SU-DHL-6 (cell line): Measurements from ENCODE around the gene RPTOR.

Source experiments
- H2AFZ ChIP-seq: fragments of 200-600 bp; sonication (generic); 2 replicates; pipeline ENCODE4 v1.6.1; 2014; ENCODE audit warnings: low read depth, mild to moderate bottlenecking, moderate library complexity, mixed read lengths, antibody characterized with exemption, low read length; ENCODE audit not compliant: severe bottlenecking
- H3F3A ChIP-seq: fragments of 200-600 bp; shearing (Covaris generic); 2 replicates; pipeline ENCODE4 v1.6.0; 2016; ENCODE audit warnings: antibody characterized with exemption, mild to moderate bottlenecking; ENCODE audit not compliant: insufficient read depth
- H3K27ac ChIP-seq: fragments of 200-600 bp; sonication (generic); 2 replicates; pipeline ENCODE4 v1.5.1; 2016; ENCODE audit warnings: low read depth, mild to moderate bottlenecking, low read length, moderate library complexity, mixed read lengths
- H3K27me3 ChIP-seq: fragments of 200-600 bp; sonication (generic), shearing (Covaris generic); 2 replicates; pipeline ENCODE4 v1.6.0; 2014; ENCODE audit warnings: mild to moderate bottlenecking, low read length
- H3K36me3 ChIP-seq: fragments of 200-600 bp; sonication (generic); 2 replicates; pipeline ENCODE4 v1.6.1; 2014; ENCODE audit warnings: mild to moderate bottlenecking, low read length, mixed read lengths
- H3K4me2 ChIP-seq: fragments of 300-600, 200-600 bp; shearing (Covaris generic), sonication (generic); 2 replicates; pipeline ENCODE4 v1.6.0; 2014; ENCODE audit warnings: low read length, low read depth, mild to moderate bottlenecking; ENCODE audit not compliant: poor library complexity, severe bottlenecking
- H3K4me3 ChIP-seq: fragments of 200-600 bp; sonication (generic); 2 replicates; pipeline ENCODE4 v1.5.1; 2014; ENCODE audit warnings: antibody characterized with exemption, low read length, mild to moderate bottlenecking, mixed read lengths; ENCODE audit not compliant: insufficient read depth, poor library complexity, severe bottlenecking
- H3K79me2 ChIP-seq: fragments of 200-600 bp; sonication (generic); 2 replicates; pipeline ENCODE4 v1.6.1; 2014; ENCODE audit warnings: mild to moderate bottlenecking, low read length, moderate library complexity; ENCODE audit not compliant: insufficient read depth
- H3K9ac ChIP-seq: fragments of 200-600 bp; sonication (generic); 2 replicates; pipeline ENCODE4 v1.7.0; 2014; ENCODE audit warnings: mild to moderate bottlenecking, low read length
- H3K9me2 ChIP-seq: fragments of 200-600 bp; sonication (generic); replicated peaks from 2 replicates; pipeline ENCODE4 v1.6.1; 2014; ENCODE audit warnings: low read length; ENCODE audit not compliant: insufficient read depth
- H3K9me3 ChIP-seq: fragments of 200-600 bp; sonication (generic); 2 replicates; pipeline ENCODE4 v1.6.1; 2014; ENCODE audit warnings: low read length, mixed read lengths; ENCODE audit not compliant: insufficient read depth
- H4K20me1 ChIP-seq: fragments of 200-600 bp; sonication (generic); 2 replicates; pipeline ENCODE4 v1.6.1; 2014; ENCODE audit warnings: low read depth, mild to moderate bottlenecking, antibody characterized with exemption, low read length, moderate library complexity, mixed read lengths
- CTCF ChIP-seq: fragments of 200-600 bp; sonication (generic); IDR thresholded peaks from one replicate; pipeline ENCODE4 v1.5.1; 2017; ENCODE audit warnings: antibody characterized with exemption, mild to moderate bottlenecking, low read length, moderate library complexity; ENCODE audit not compliant: insufficient read depth, poor library complexity, severe bottlenecking
- EZH2phosphoT487 ChIP-seq: fragments of 200-600 bp; sonication (generic), shearing (Covaris generic); conservative IDR thresholded peaks from 2 replicates; pipeline ENCODE4 v1.6.1; 2018; ENCODE audit warnings: mild to moderate bottlenecking, antibody characterized with exemption, low read length, moderate library complexity, mixed read lengths

Gene RPTOR

GRCh38 chr17:80956321-80957190 lies 411.9 kb downstream of the RPTOR start:
- no peaks in the 10 kb centered on the region for H3K9me2 ChIP-seq
- no peaks in the 10 kb centered on the region for H3F3A ChIP-seq
- no peak overlapping the region for H3K9ac ChIP-seq
- no peak overlapping the region for H2AFZ ChIP-seq
- no peaks in the 10 kb centered on the region for H3K9me3 ChIP-seq
- no peak overlapping the region for H3K27ac ChIP-seq
- no peak overlapping the region for H3K4me3 ChIP-seq
- H3K4me2 ChIP-seq, result no peak overlapping the region
- no peaks in the 10 kb centered on the region for H3K27me3 ChIP-seq
- no peaks in the 10 kb centered on the region for H3K36me3 ChIP-seq
- no peaks in the 10 kb centered on the region for H3K79me2 ChIP-seq
- H4K20me1 ChIP-seq, result no peaks in the 10 kb centered on the region
- no peak for TF ChIP-seq EZH2phosphoT487
- no peak for TF ChIP-seq CTCF

- H4K20me1 ChIP-seq, result no peaks in the 10 kb centered on the region
- no peaks in the 10 kb centered on the region for H3K79me2 ChIP-seq
- H2AFZ ChIP-seq, result no peak overlapping the region
- H3K9ac ChIP-seq, result no peak overlapping the region
- H3K4me3 ChIP-seq, result no peak overlapping the region
- H3F3A ChIP-seq, result no peaks in the 10 kb centered on the region
- TF ChIP-seq CTCF (no peak), EZH2phosphoT487 (no peak)
- no peaks in the 10 kb centered on the region for H3K36me3 ChIP-seq
- H3K27me3 ChIP-seq, result no peaks in the 10 kb centered on the region
- no peak overlapping the region for H3K27ac ChIP-seq
- no peaks in the 10 kb centered on the region for H3K9me3 ChIP-seq
- no peak overlapping the region for H3K4me2 ChIP-seq
- no peaks in the 10 kb centered on the region for H3K9me2 ChIP-seq
Observed at GRCh38 chr17:80957461-80957941, 412.9 kb downstream of the RPTOR start.

- H3F3A ChIP-seq, result no peaks in the 10 kb centered on the region
- H3K27me3 ChIP-seq, result no peaks in the 10 kb centered on the region
- TF ChIP-seq CTCF, result no peak
- no peak for TF ChIP-seq EZH2phosphoT487
- no peaks in the 10 kb centered on the region for H3K9me2 ChIP-seq
- H3K36me3 ChIP-seq, result no peaks in the 10 kb centered on the region
- H3K4me3 ChIP-seq, result no peak overlapping the region
- no peaks in the 10 kb centered on the region for H4K20me1 ChIP-seq
- no peak overlapping the region for H3K4me2 ChIP-seq
- no peaks in the 10 kb centered on the region for H3K79me2 ChIP-seq
- no peak overlapping the region for H3K9ac ChIP-seq
- no peaks in the 10 kb centered on the region for H3K9me3 ChIP-seq
- no peak overlapping the region for H3K27ac ChIP-seq
- no peak overlapping the region for H2AFZ ChIP-seq
Observed at GRCh38 chr17:80959330-80960036, 414.8 kb downstream of the RPTOR start.
